ENCODE data around the gene FMN2.

FMN2 gene

GRCh38 chr1:240515505-240515904 is 423.8 kb downstream of the FMN2 start (continued):
- no peak for TF ChIP-seq ZNF394 (tag by site-specific recombination; IDR thresholded peaks at IDR 0.05; ENCODE audit: borderline replicate concordance)
- TF ChIP-seq ZSCAN23 (tag by site-specific recombination; IDR thresholded peaks at IDR 0.05) = no peak
- no peak for TF ChIP-seq ZNF692 (tag by site-specific recombination; IDR thresholded peaks at IDR 0.05)
- peak; percentile 23; the same call in 1 of the 2 replicates for TF ChIP-seq ATF2 (tag by site-specific recombination; IDR thresholded peaks at IDR 0.05; ENCODE audit: low read depth)
- no peak for TF ChIP-seq ZNF23 (tag by site-specific recombination; IDR thresholded peaks at IDR 0.05; ENCODE audit: borderline replicate concordance)
- TF ChIP-seq PRDM4 (tag by site-specific recombination; IDR thresholded peaks at IDR 0.05) = no peak
- TF ChIP-seq ZNF624 (tag by site-specific recombination; IDR thresholded peaks at IDR 0.05) = no peak
- no peak for TF ChIP-seq KLF7 (tag by site-specific recombination; IDR thresholded peaks at IDR 0.05; ENCODE audit: borderline replicate concordance)
- no peak for TF ChIP-seq KLF1 (tag by site-specific recombination; IDR thresholded peaks at IDR 0.05)
- TF ChIP-seq ZNF658 (tag by site-specific recombination; IDR thresholded peaks at IDR 0.05) = no peak
- TF ChIP-seq ZNF19 (tag by site-specific recombination; IDR thresholded peaks at IDR 0.05; ENCODE audit: low read depth) = no peak
- peak; percentile 89 for TF ChIP-seq SP7 (tag by site-specific recombination; IDR thresholded peaks at IDR 0.05)
- no peak for TF ChIP-seq ZNF548 (tag by site-specific recombination; IDR thresholded peaks at IDR 0.05)
- no peak for TF ChIP-seq ZNF2 (tag by site-specific recombination; IDR thresholded peaks at IDR 0.05)
- no peak for TF ChIP-seq ZNF362 (tag by site-specific recombination; IDR thresholded peaks at IDR 0.05)
- TF ChIP-seq REST (tag by site-specific recombination; IDR thresholded peaks at IDR 0.05) = no peak
- TF ChIP-seq ZNF830 (tag by site-specific recombination; IDR thresholded peaks at IDR 0.05; ENCODE audit: low read depth) = no peak
- peak; percentile 81 for TF ChIP-seq ZXDB (tag by site-specific recombination; IDR thresholded peaks at IDR 0.05)
- no peak for TF ChIP-seq ZBTB26 (tag by site-specific recombination; optimal IDR thresholded peaks at IDR 0.05)
- TF ChIP-seq ZNF26 (tag by site-specific recombination; IDR thresholded peaks at IDR 0.05) = no peak
- no peak; the same call in 1 of the 2 replicates for TF ChIP-seq TRIM28 (IDR thresholded peaks at IDR 0.05; ENCODE audit: borderline replicate concordance, low read length)
- no peak for TF ChIP-seq ZNF157 (tag by site-specific recombination; IDR thresholded peaks at IDR 0.05)
- no peak for TF ChIP-seq RBAK (tag by site-specific recombination; IDR thresholded peaks at IDR 0.05)
- TF ChIP-seq ZNF266 (tag by site-specific recombination; IDR thresholded peaks at IDR 0.05; ENCODE audit: low read depth) = no peak
- TF ChIP-seq HOXA7 (CRISPR knock-in tag; IDR thresholded peaks at IDR 0.05; ENCODE audit: borderline replicate concordance) = no peak
- no peak for TF ChIP-seq BCL11A (tag by site-specific recombination; IDR thresholded peaks at IDR 0.05; ENCODE audit: low read depth)
- no peak for TF ChIP-seq ZNF155 (tag by site-specific recombination; IDR thresholded peaks at IDR 0.05)
- no peak for TF ChIP-seq KLF8 (tag by site-specific recombination; IDR thresholded peaks at IDR 0.05)
- TF ChIP-seq SETDB1 (IDR thresholded peaks at IDR 0.05; ENCODE audit: insufficient read length, low read length) = no peak
